ENCODE data around the gene ZSCAN10. TPM values are rescaled to one million over a fixed set of nuclear protein-coding genes. Genes with fewer than 3 reads are reported as not detected.
A peak's percentile ranks its signal among the peaks of the same experiment; 100 is the strongest.
"Not testable (repeated sequence)": the region's sequence is repeated elsewhere in the genome, so short reads cannot be mapped to it uniquely, and the experiment has no call there.

ZSCAN10 gene
- total RNA-seq, 2 experiments from 2014 or later = 0.21 to 0.23 TPM

DNA sequence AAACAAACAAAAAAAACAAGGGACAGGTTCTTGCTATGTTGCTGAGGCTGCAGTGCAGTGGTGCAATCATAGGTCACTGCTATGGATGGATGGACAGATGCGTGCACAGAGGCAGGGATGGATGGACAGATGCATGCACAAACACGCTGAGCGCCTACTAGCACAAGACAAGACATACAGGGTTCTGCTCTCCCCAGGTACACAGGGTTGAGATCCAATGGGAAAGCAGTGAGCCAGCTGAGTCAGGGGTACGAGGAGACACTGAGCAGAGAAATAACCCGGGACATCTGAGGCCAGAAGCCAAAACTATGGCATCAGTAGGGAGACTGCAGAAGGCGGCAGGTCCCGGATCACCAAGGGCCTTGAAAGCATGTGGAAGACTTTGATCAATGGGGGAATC, 27.4 kb downstream of the ZSCAN10 start:
- H3K4me1 Mint-ChIP-seq = peaks cover 77% of the 10 kb centered on the region
- CTCF ChIA-PET = interaction anchor here (1.9 to 4.1 kb wide), 3 partner anchors 9 to 58 kb away, joined by 6 to 23 read pairs (median 7); no protein-coding TSS in a partner anchor
- DNase-seq = no peak
- H3K36me3 Mint-ChIP-seq = peaks cover 38% of the 10 kb centered on the region
- H3K9me3 Mint-ChIP-seq (ENCODE audit: low read depth) = no peaks in the 10 kb centered on the region
- H3K4me3 Mint-ChIP-seq = no peak overlapping the region
- no peaks in the 10 kb centered on the region for H3K27me3 Mint-ChIP-seq
- H3K27ac Mint-ChIP-seq = peak overlapping the region; percentile 88
- no peak for ATAC-seq

DNA sequence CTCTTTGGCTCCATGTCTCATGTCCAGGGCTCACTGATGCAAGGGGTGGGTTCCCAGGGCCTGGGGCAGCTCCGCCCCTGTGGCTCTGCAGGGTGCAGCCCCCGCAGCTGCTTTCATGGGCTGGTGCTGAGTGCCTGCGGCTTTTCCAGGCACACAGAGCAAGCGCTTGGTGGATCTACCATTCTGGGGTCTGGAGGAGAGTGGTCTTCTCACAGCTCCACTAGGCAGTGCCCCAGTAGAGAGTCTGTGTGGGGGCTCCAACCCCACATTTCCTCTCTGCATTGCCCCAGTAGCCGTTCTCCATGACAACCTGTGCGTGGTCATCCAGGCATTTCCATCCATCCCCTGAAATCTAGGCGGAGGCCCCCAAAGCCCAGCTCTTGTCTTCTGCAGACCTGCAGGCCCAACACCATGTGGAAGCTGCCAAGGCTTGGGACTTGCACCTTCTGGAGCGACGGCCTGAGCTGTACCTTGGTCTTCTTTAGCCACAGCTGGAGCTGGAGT, 28.4 kb downstream of the ZSCAN10 start:
- no peaks in the 10 kb centered on the region for H3K9me3 Mint-ChIP-seq (ENCODE audit: low read depth)
- peak overlapping the region; percentile 88 for H3K27ac Mint-ChIP-seq
- DNase-seq (no peak), ATAC-seq (no peak)
- H3K4me3 Mint-ChIP-seq = peak overlapping the region; percentile 48
- H3K36me3 Mint-ChIP-seq = peaks cover 48% of the 10 kb centered on the region
- H3K27me3 Mint-ChIP-seq = no peaks in the 10 kb centered on the region
- H3K4me1 Mint-ChIP-seq = peaks cover 68% of the 10 kb centered on the region
- CTCF ChIA-PET = interaction anchor here (0.9 to 4.1 kb wide), 7 partner anchors 8 to 59 kb away, joined by 3 to 23 read pairs (median 4); no protein-coding TSS in a partner anchor

GRCh38 chr16:3069146-3069545, 29.9 kb downstream of the ZSCAN10 start:
- not testable (repeated sequence) for DNase-seq; H3K9me3 Mint-ChIP-seq (ENCODE audit: low read depth); H3K27me3 Mint-ChIP-seq; ATAC-seq
- Mint-ChIP-seq H3K27ac (peak overlapping the region; percentile 88), H3K4me1 (peaks cover 65% of the 10 kb centered on the region), H3K4me3 (peak overlapping the region; percentile 48), H3K36me3 (peaks cover 48% of the 10 kb centered on the region)
- CTCF ChIA-PET = interaction anchor here (4.1 kb wide), 1 partner anchor 10 kb away, joined by 23 read pairs; no protein-coding TSS in a partner anchor

DNA sequence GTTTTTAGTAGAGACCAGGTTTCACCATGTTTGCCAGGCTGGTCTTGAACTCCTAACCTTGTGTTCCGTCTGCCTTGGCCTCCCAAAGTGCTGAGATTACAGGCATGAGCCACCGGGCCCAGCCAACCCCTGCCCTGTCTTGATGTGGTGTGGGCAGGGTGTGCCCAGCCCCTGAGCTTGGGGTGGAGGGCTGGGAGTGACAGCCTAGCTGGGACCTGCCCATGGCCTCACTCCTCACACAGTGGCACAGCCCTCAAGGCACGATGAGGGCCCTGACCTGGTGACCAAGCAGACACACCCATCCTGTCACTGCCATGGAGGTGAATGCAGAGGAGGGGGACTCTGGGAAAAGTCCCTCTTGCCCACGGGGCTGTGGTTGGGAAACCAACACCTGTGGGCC, 30.6 kb downstream of the ZSCAN10 start:
- CTCF ChIA-PET = interaction anchor here (4.1 to 14.1 kb wide), 2 partner anchors 9 to 62 kb away, joined by 23 to 346 read pairs; partner anchors contain the start of gene ZNF213
- no peak for ATAC-seq
- no peak for DNase-seq
- H3K4me1 Mint-ChIP-seq = peaks cover 65% of the 10 kb centered on the region
- H3K27ac Mint-ChIP-seq = peak overlapping the region; percentile 94
- peak overlapping the region; percentile 100 for H3K4me3 Mint-ChIP-seq
- no peaks in the 10 kb centered on the region for H3K9me3 Mint-ChIP-seq (ENCODE audit: low read depth)
- H3K36me3 Mint-ChIP-seq = peaks cover 46% of the 10 kb centered on the region
- H3K27me3 Mint-ChIP-seq = no peaks in the 10 kb centered on the region

- peak; percentile 4 for ATAC-seq
- H3K27ac Mint-ChIP-seq = peak overlapping the region; percentile 97
Observed at GRCh38 chr16:3066440-3066748, 32.7 kb downstream of the ZSCAN10 start.

GRCh38 chr16:3065742-3066439, 33.2 kb downstream of the ZSCAN10 start:
- Mint-ChIP-seq H3K4me1 (peaks cover 59% of the 10 kb centered on the region), H3K36me3 (peaks cover 51% of the 10 kb centered on the region)
- peak; percentile 11 for ATAC-seq

More at GRCh38 chr16:3066440-3066748, 32.7 kb downstream of the ZSCAN10 start:
- no peaks in the 10 kb centered on the region for H3K27me3 Mint-ChIP-seq
- peaks cover 2% of the 10 kb centered on the region for H3K9me3 Mint-ChIP-seq (ENCODE audit: low read depth)
- H3K4me1 Mint-ChIP-seq = peaks cover 62% of the 10 kb centered on the region
- H3K4me3 Mint-ChIP-seq = peak overlapping the region; percentile 100
- CTCF ChIA-PET = interaction anchor here (0.6 to 14.1 kb wide), 8 partner anchors 8 to 64 kb away, joined by 3 to 346 read pairs (median 12); partner anchors contain the start of genes ZNF213 and ZSCAN10
- DNase-seq = no peak
- peaks cover 51% of the 10 kb centered on the region for H3K36me3 Mint-ChIP-seq

DNA sequence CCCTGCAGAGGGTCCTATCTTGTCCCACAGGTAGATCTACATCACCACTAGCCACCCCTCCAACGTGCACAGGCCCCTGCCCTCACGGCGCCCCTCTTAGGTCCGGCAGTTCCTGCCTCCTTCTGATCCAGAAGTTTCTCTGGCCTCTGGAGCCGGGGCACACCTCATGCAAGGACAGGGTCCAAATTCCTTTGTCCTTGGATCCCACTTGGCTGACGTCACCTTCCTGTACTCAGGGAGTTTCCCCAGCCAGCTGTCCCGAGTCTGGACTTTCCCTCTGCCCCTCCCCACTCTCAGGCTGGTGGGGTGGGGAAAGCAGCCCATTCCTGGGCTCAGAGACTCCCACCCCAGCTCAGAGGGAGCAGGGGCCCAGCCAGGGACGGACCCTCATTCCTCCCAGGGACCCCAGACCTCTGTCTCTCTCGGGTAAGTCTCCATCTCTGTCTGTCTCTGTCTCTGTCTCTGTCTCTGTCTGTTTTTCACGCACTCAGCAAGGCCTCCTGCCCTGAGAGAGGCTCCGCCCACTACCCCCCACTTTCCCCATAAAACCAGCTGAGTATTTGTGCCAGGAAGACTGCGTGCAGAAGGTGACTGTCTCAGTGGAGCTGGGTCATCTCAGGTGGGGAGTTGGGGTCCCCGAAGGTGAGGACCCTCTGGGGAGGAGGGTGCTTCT, 33.9 kb downstream of the ZSCAN10 start, which contains the start of gene IL32:
Gene IL32, plus strand, starts transcription at position 572 of the 673 bp plus-strand sequence. CDS start 172 bp downstream, outside the sequence.
- Mint-ChIP-seq H3K36me3 (peaks cover 56% of the 10 kb centered on the region), H3K4me1 (peaks cover 59% of the 10 kb centered on the region), H3K27ac (peak within 1 kb of the TSS; percentile 97), H3K27me3 (no peaks in the 10 kb centered on the region), H3K9me3 (ENCODE audit: low read depth) (peaks cover 2% of the 10 kb centered on the region), H3K4me3 (peak within 1 kb of the TSS; percentile 100)
- CTCF ChIA-PET = interaction anchor here (0.7 to 14.1 kb wide), 11 partner anchors 10 to 65 kb away, joined by 3 to 346 read pairs (median 4); partner anchors contain the start of gene ZNF213
- ATAC-seq (peak; percentile 65), DNase-seq (peak; percentile 87)

More at GRCh38 chr16:3065742-3066439, 33.2 kb downstream of the ZSCAN10 start:
- H3K27me3 Mint-ChIP-seq = no peaks in the 10 kb centered on the region
- DNase-seq = no peak
- H3K4me3 Mint-ChIP-seq = peak overlapping the region; percentile 100
- CTCF ChIA-PET = interaction anchor here (0.7 to 14.1 kb wide), 10 partner anchors 10 to 65 kb away, joined by 3 to 346 read pairs (median 5); partner anchors contain the start of gene ZNF213
- peak overlapping the region; percentile 97 for H3K27ac Mint-ChIP-seq
- H3K9me3 Mint-ChIP-seq (ENCODE audit: low read depth) = peaks cover 2% of the 10 kb centered on the region

DNA sequence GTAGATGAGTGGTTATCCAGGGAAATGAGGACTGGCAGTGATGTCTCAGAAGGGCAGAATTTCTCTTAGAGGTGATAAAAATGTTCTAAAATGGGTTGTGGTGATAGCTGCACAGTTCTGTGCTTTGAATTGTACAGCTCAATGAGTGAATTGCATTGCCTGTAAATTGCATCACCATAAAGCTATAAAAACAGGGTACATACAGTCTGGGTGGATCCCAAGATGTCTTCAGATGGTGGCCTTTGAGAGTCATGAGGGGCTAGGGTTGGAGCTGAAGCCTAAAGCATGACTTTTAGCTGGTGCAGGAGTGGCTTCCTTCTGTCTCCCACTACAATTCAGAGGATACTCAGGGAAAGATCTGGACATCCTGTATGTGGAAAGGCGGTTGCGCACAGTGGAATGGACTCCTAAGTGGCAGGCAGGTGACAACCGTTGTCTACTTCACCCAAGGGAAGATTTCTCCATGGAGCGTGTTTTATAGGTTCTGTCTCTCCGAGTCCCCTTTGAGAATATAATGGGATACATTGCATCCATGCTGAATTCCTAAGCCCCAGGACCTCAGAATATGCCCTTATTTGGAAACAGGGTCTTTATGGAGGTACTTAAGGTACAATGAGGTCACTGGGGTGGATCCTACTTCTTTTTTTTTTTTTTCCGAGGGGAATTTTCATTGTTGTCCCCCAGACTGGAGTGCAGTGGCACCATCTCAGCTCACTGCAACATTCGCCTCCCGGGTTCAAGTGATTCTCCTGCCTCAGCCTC, 35.3 kb downstream of the ZSCAN10 start:
- peaks cover 2% of the 10 kb centered on the region for H3K9me3 Mint-ChIP-seq (ENCODE audit: low read depth)
- no peaks in the 10 kb centered on the region for H3K27me3 Mint-ChIP-seq
- DNase-seq (no peak), ATAC-seq (no peak)
- CTCF ChIA-PET = interaction anchor here (0.8 to 14.1 kb wide), 9 partner anchors 12 to 106 kb away, joined by 3 to 346 read pairs (median 5); partner anchors contain the start of gene ZNF213
- H3K36me3 Mint-ChIP-seq = peaks cover 48% of the 10 kb centered on the region
- H3K27ac Mint-ChIP-seq = peak overlapping the region; percentile 97
- H3K4me3 Mint-ChIP-seq = peak overlapping the region; percentile 100
- H3K4me1 Mint-ChIP-seq = peaks cover 54% of the 10 kb centered on the region

DNA sequence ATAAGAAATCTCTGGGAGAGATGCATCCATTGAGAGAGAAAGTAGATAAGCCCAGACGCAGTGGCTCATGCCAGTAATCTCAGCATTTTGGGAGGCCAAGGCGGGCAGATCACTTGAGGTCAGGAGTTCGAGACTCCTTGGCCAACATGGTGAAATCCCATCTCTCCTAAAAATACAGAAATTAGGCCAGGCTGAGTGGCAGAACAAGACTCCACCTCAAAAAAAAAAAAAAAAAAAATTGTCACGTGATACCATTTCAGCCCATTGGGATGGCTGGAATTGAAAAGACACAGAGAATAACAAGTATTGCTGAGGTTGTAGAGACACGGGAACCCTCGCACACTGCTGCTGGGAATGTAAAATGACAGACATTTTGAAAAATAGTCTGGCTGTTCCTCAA, 36.5 kb downstream of the ZSCAN10 start:
- Mint-ChIP-seq H3K36me3 (peaks cover 43% of the 10 kb centered on the region), H3K4me3 (no peak overlapping the region)
- no peak for DNase-seq

GRCh38 chr16:3060339-3061127, 38.6 kb downstream of the ZSCAN10 start:
- ATAC-seq = no peak
- CTCF ChIA-PET = interaction anchor here (1.0 to 14.1 kb wide), 18 partner anchors 9 to 105 kb away, joined by 3 to 346 read pairs (median 15); partner anchors contain the start of genes BICDL2 and ZNF213
- H3K27ac Mint-ChIP-seq = peak overlapping the region; percentile 87
- H3K36me3 Mint-ChIP-seq = peaks cover 40% of the 10 kb centered on the region
- DNase-seq = no peak
- peaks cover 68% of the 10 kb centered on the region for H3K4me1 Mint-ChIP-seq
- H3K4me3 Mint-ChIP-seq = peak overlapping the region; percentile 81
- peaks cover 2% of the 10 kb centered on the region for H3K9me3 Mint-ChIP-seq (ENCODE audit: low read depth)
- no peaks in the 10 kb centered on the region for H3K27me3 Mint-ChIP-seq

More for the DNA sequence above, 36.5 kb downstream of the ZSCAN10 start:
- no peaks in the 10 kb centered on the region for H3K27me3 Mint-ChIP-seq
- peaks cover 2% of the 10 kb centered on the region for H3K9me3 Mint-ChIP-seq (ENCODE audit: low read depth)
- no peak for ATAC-seq
- CTCF ChIA-PET = interaction anchor here (1.2 to 14.1 kb wide), 7 partner anchors 9 to 101 kb away, joined by 4 to 346 read pairs (median 18); partner anchors contain the start of gene ZNF213
- H3K4me1 Mint-ChIP-seq = peaks cover 48% of the 10 kb centered on the region
- peak overlapping the region; percentile 35 for H3K27ac Mint-ChIP-seq

DNA sequence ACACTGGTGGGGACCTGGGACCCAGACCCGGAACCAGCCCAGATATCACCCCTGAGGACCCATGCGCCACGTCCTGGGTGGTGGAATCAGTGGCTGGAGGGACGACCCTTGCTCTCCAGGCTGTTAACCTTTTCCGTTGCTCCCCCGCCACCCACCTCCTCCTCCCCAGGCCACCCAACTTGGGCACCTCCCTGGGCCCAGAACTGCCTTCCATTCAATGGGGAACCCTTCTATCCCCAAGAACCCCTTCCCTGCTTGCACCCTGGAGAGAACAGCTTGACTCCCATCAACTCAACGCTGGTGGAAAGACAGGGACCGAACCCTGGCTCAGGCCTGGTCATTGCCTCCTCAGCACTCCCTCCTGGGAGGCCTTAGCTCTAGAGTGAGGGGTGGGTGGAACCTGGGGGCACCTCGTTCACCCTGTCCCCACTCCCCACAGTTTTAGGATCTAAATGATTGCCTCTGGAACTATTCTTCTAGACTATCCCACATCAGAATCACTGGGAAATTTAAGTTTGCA, 39.3 kb downstream of the ZSCAN10 start:
- Mint-ChIP-seq H3K27me3 (no peaks in the 10 kb centered on the region), H3K4me3 (peak overlapping the region; percentile 81), H3K4me1 (peaks cover 70% of the 10 kb centered on the region), H3K27ac (peak overlapping the region; percentile 87), H3K9me3 (ENCODE audit: low read depth) (peaks cover 2% of the 10 kb centered on the region), H3K36me3 (peaks cover 44% of the 10 kb centered on the region)
- CTCF ChIA-PET = interaction anchor here (0.7 to 14.1 kb wide), 22 partner anchors 10 to 109 kb away, joined by 3 to 346 read pairs (median 10); partner anchors contain the start of genes BICDL2 and ZNF213
- no peak for DNase-seq
- no peak for ATAC-seq

All from activated CD8-positive, alpha-beta memory T cell treated with anti-CD3 and anti-CD28 coated beads, Interleukin-2, amount 10 ng/mL, durations not matched to agents 7 days and 5 days (primary cell).